HEK293 (cell line): ENCODE data around the gene SYDE2.

ENCODE experiments used
- CTCF ChIA-PET: fragments of 350-600 bp; formaldehyde crosslinking; extraction: SDS; loops from one replicate; lab custom pipeline; 2021; ENCODE audit warnings: antibody characterized with exemption; lab: Yijun Ruan, JAX
- POLR2A ChIA-PET: fragments of 300-600 bp; formaldehyde crosslinking; extraction: SDS; loops from one replicate; lab custom pipeline; 2020; ENCODE audit warnings: antibody characterized with exemption, inconsistent platforms; lab: Yijun Ruan, JAX
- H3K27ac ChIP-seq: fragments of 200-500 bp; sonication (Bioruptor generic); 2 replicates; pipeline ENCODE4 v1.5.1; 2014; ENCODE audit warnings: low read depth, low read length, control low read depth, inconsistent platforms; ENCODE audit errors: extremely low read depth
- H3K36me3 ChIP-seq, 2 experiments: fragments of 200-500 bp in 1 of 2; sonication (Bioruptor generic) in 1 of 2; 1 replicate in 1 of 2; 2 replicates in 1 of 2; pipeline ENCODE4 v1.5.1; 2014 to 2017; ENCODE audit warnings: inconsistent platforms in 2 of 2, low read length in 2 of 2; ENCODE audit not compliant: control insufficient read depth in 2 of 2, insufficient read depth in 1 of 2
- H3K4me1 ChIP-seq: fragments of 200-500 bp; sonication (Bioruptor generic); 2 replicates; pipeline ENCODE4 v1.5.1; 2014; ENCODE audit warnings: mild to moderate bottlenecking, low read length, inconsistent platforms; ENCODE audit not compliant: control insufficient read depth, insufficient read depth
- H3K4me3 ChIP-seq: 2 replicates; pipeline ENCODE4 v1.5.1; 2011; ENCODE audit warnings: low read depth, mild to moderate bottlenecking, control low read depth, low read length, moderate library complexity
- H3K9me3 ChIP-seq: fragments of 200-500 bp; sonication (Bioruptor generic); 2 replicates; pipeline ENCODE4 v1.5.1; 2014; ENCODE audit warnings: low read depth, low read length, inconsistent platforms; ENCODE audit not compliant: control insufficient read depth, insufficient read depth
- HOXA7 ChIP-seq: sonication (generic); formaldehyde crosslinking; IDR thresholded peaks from 2 replicates; pipeline ENCODE4 v1.8.1; 2022; ENCODE audit warnings: missing genetic modification reagents, borderline replicate concordance
- PRDM1 ChIP-seq: fragments of 450-650 bp; formaldehyde crosslinking; IDR thresholded peaks from 2 replicates; pipeline ENCODE4; 2016; ENCODE audit warnings: missing biosample characterization, missing genetic modification characterization
- SCRT2 ChIP-seq: fragments of 450-650 bp; formaldehyde crosslinking; IDR thresholded peaks from 2 replicates; pipeline ENCODE4 v1.5.1; 2016; ENCODE audit warnings: missing biosample characterization, missing genetic modification characterization
- YY2 ChIP-seq: fragments of 450-650 bp; formaldehyde crosslinking; IDR thresholded peaks from 2 replicates; pipeline ENCODE4 v1.5.1; 2016; ENCODE audit warnings: missing biosample characterization, missing genetic modification characterization
- ZFP3 ChIP-seq: fragments of 450-650 bp; formaldehyde crosslinking; IDR thresholded peaks from 2 replicates; pipeline ENCODE4 v1.5.1; 2016; ENCODE audit warnings: low read depth, missing biosample characterization, missing genetic modification characterization
- ZFP69B ChIP-seq: fragments of 450-650 bp; formaldehyde crosslinking; IDR thresholded peaks from 2 replicates; pipeline ENCODE4 v1.5.1; 2016; ENCODE audit warnings: missing biosample characterization, missing genetic modification characterization
- ZNF155 ChIP-seq: fragments of 450-650 bp; formaldehyde crosslinking; IDR thresholded peaks from 2 replicates; pipeline ENCODE4 v1.5.1; 2016; ENCODE audit warnings: missing biosample characterization, missing genetic modification characterization
- ZNF274 ChIP-seq, 2 experiments: fragments of 200-500 bp in 1 of 2; fragments of 450-650 bp in 1 of 2; sonication (Bioruptor generic) in 1 of 2; formaldehyde crosslinking in 1 of 2; IDR thresholded peaks; 2 replicates each; pipeline versions ENCODE4 v1.5.1 to v1.6.1; 2014 to 2016; ENCODE audit warnings: borderline replicate concordance in 1 of 2, inconsistent platforms in 1 of 2, low read length in 1 of 2, missing biosample characterization in 1 of 2, missing genetic modification characterization in 1 of 2
- ZNF280C ChIP-seq: fragments of 450-650 bp; formaldehyde crosslinking; IDR thresholded peaks from 2 replicates; pipeline ENCODE4 v1.5.1; 2016; ENCODE audit warnings: missing biosample characterization, missing genetic modification characterization
- ZNF292 ChIP-seq: fragments of 450-650 bp; formaldehyde crosslinking; IDR thresholded peaks from 2 replicates; pipeline ENCODE4 v1.5.1; 2016; ENCODE audit warnings: low read depth, missing biosample characterization, missing genetic modification characterization, borderline replicate concordance
- ZNF362 ChIP-seq: fragments of 450-650 bp; formaldehyde crosslinking; IDR thresholded peaks from 2 replicates; pipeline ENCODE4 v1.5.1; 2016; ENCODE audit warnings: missing biosample characterization, missing genetic modification characterization
- ZNF366 ChIP-seq: fragments of 450-650 bp; formaldehyde crosslinking; conservative IDR thresholded peaks from 2 replicates; pipeline ENCODE4 v1.5.1; 2016; ENCODE audit warnings: missing biosample characterization, missing genetic modification characterization
- ZNF394 ChIP-seq: fragments of 450-650 bp; formaldehyde crosslinking; IDR thresholded peaks from 2 replicates; pipeline ENCODE4 v1.5.1; 2016; ENCODE audit warnings: missing biosample characterization, missing genetic modification characterization, mild to moderate bottlenecking, moderate library complexity, borderline replicate concordance
- ZNF423 ChIP-seq: fragments of 450-650 bp; formaldehyde crosslinking; IDR thresholded peaks from 2 replicates; pipeline ENCODE4 v1.5.1; 2016; ENCODE audit warnings: missing biosample characterization, missing genetic modification characterization
- ZNF426 ChIP-seq: fragments of 450-650 bp; formaldehyde crosslinking; IDR thresholded peaks from 2 replicates; pipeline ENCODE4 v1.5.1; 2017; ENCODE audit warnings: missing biosample characterization, missing genetic modification characterization, mild to moderate bottlenecking, inconsistent platforms, moderate library complexity
- ZNF433 ChIP-seq: fragments of 450-650 bp; formaldehyde crosslinking; IDR thresholded peaks from 2 replicates; pipeline ENCODE4 v1.5.1; 2016; ENCODE audit warnings: missing biosample characterization, missing genetic modification characterization, low read depth
- ZNF530 ChIP-seq: fragments of 450-650 bp; formaldehyde crosslinking; IDR thresholded peaks from 2 replicates; pipeline ENCODE4 v1.5.1; 2016; ENCODE audit warnings: low read depth, missing biosample characterization, missing genetic modification characterization
- ZNF610 ChIP-seq: fragments of 450-650 bp; formaldehyde crosslinking; IDR thresholded peaks from 2 replicates; pipeline ENCODE4 v1.5.1; 2016; ENCODE audit warnings: missing biosample characterization, missing genetic modification characterization, borderline replicate concordance
- ZNF658 ChIP-seq: fragments of 450-650 bp; formaldehyde crosslinking; IDR thresholded peaks from 2 replicates; pipeline ENCODE4; 2016; ENCODE audit warnings: missing biosample characterization, missing genetic modification characterization
- ZNF692 ChIP-seq: fragments of 450-650 bp; formaldehyde crosslinking; IDR thresholded peaks from 2 replicates; pipeline ENCODE4 v1.5.1; 2016; ENCODE audit warnings: missing biosample characterization, missing genetic modification characterization
- ZSCAN30 ChIP-seq: fragments of 450-650 bp; IDR thresholded peaks from 2 replicates; pipeline ENCODE4 v1.5.1; 2018; ENCODE audit warnings: missing biosample characterization, mild to moderate bottlenecking, missing genetic modification characterization, moderate library complexity
- TF ChIP-seq, protein P1 (sequence below): fragments of 450-650 bp; IDR thresholded peaks from 2 replicates; pipeline ENCODE4 v1.5.1; 2018; ENCODE audit warnings: missing biosample characterization, missing genetic modification characterization

SYDE2 gene

GRCh38 chr1:85229574-85230097 lies 28.8 kb upstream of the SYDE2 start (continued):
- TF ChIP-seq ZNF280C (no peak), ZNF426 (no peak), PRDM1 (no peak), ZSCAN30 (tag by site-specific recombination) (no peak), ZFP3 (tag by site-specific recombination) (no peak), ZFP69B (tag by site-specific recombination) (no peak), ZNF366 (tag by site-specific recombination) (no peak), SCRT2 (tag by site-specific recombination) (no peak), ZNF292 (no peak), ZNF155 (no peak), ZNF692 (tag by site-specific recombination) (no peak), ZNF610 (tag by site-specific recombination) (peak; percentile 100), ZNF423 (tag by site-specific recombination) (no peak), ZNF530 (tag by site-specific recombination) (no peak), HOXA7 (no peak), ZNF433 (tag by site-specific recombination) (no peak), YY2 (tag by site-specific recombination) (no peak), ZNF362 (tag by site-specific recombination) (peak; percentile 86; the same call in 1 of the 2 replicates), ZNF658 (tag by site-specific recombination) (no peak), ZNF274 (IDR thresholded peaks at IDR 0.05; ENCODE audit: low read length) (no peak), ZNF274 (tag by site-specific recombination; IDR thresholded peaks at IDR 0.05; ENCODE audit: borderline replicate concordance) (no peak)
- TF ChIP-seq, protein P1, sequence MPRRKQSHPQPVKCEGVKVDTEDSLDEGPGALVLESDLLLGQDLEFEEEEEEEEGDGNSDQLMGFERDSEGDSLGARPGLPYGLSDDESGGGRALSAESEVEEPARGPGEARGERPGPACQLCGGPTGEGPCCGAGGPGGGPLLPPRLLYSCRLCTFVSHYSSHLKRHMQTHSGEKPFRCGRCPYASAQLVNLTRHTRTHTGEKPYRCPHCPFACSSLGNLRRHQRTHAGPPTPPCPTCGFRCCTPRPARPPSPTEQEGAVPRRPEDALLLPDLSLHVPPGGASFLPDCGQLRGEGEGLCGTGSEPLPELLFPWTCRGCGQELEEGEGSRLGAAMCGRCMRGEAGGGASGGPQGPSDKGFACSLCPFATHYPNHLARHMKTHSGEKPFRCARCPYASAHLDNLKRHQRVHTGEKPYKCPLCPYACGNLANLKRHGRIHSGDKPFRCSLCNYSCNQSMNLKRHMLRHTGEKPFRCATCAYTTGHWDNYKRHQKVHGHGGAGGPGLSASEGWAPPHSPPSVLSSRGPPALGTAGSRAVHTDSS, result no peak

GRCh38 chr1:85228972-85229371 lies 28.2 kb upstream of the SYDE2 start:
- no peak for TF ChIP-seq ZNF394 (tag by site-specific recombination)
- no peak overlapping the region for H3K27ac ChIP-seq
- no peak overlapping the region for H3K4me3 ChIP-seq
- ChIA-PET POLR2A (no interaction called here), CTCF (interaction anchor here (1.7 kb wide), 1 partner anchor 26 kb away, joined by 7 read pairs; no protein-coding TSS in a partner anchor)
- no peaks in the 10 kb centered on the region for H3K36me3 ChIP-seq
- H3K4me1 ChIP-seq, result peaks cover 13% of the 10 kb centered on the region
- H3K9me3 ChIP-seq, result no peaks in the 10 kb centered on the region
